Prostate gland (tissue), 2 donors: Measurements from ENCODE around the gene ADK. TPM values are rescaled to one million over a fixed set of nuclear protein-coding genes. Genes with fewer than 3 reads are reported as not detected.
"Not testable (repeated sequence)": the region's sequence is repeated elsewhere in the genome, so short reads cannot be mapped to it uniquely, and the experiment has no call there.

Source experiments
- DNase-seq: peaks from one replicate; pipeline ENCODE4 v3.0.0-alpha.2; 2019; ENCODE audit warnings: low spot score
- H3K27ac ChIP-seq, 2 donors: fragments of 200-600 bp; sonication (generic); 2 replicates each; pipeline ENCODE4 v1.5.1; 2017 to 2019
- H3K27me3 ChIP-seq: fragments of 200-600 bp; sonication (generic); replicated peaks from 2 replicates; pipeline ENCODE4 v1.5.1; 2019; ENCODE audit not compliant: insufficient read depth
- H3K36me3 ChIP-seq, 2 donors: fragments of 200-600 bp; sonication (generic); 1 replicate in 1 of 2; 2 replicates in 1 of 2; pipeline versions ENCODE4 v1.5.1 to v1.8.1; 2017 to 2019
- H3K4me1 ChIP-seq: fragments of 200-600 bp; sonication (generic); replicated peaks from 2 replicates; pipeline ENCODE4 v1.5.1; 2019
- H3K4me3 ChIP-seq, 2 donors: fragments of 200-600 bp; sonication (generic); 2 replicates each; pipeline ENCODE4 v1.5.1; 2017 to 2019
- H3K9me3 ChIP-seq: fragments of 200-600 bp; sonication (generic); 2 replicates; pipeline ENCODE4 v1.5.1; 2017
- POLR2A ChIP-seq: fragments of 450-650 bp; IDR thresholded peaks from one replicate; pipeline ENCODE4 v1.6.1; 2016; ENCODE audit warnings: antibody characterized with exemption, mild to moderate bottlenecking
- POLR2AphosphoS5 ChIP-seq: sonication (generic); formaldehyde crosslinking; IDR thresholded peaks from one replicate; pipeline ENCODE4 v1.6.1; 2017; ENCODE audit warnings: antibody characterized with exemption
- WGBS: methylation state at CpG from one replicate; pipeline ENCODE4 v1.1.5; 2018; 5-methylcytosine and 5-hydroxymethylcytosine counted together
- intact Hi-C: fragments of 100-400 bp; cut with DNase I; formaldehyde crosslinking; loops from one replicate; pipeline ENCODE4 v1.14.2; 2022
- total RNA-seq, 2 donors: library from RNA; depleted of rRNA; stranded (reverse); fragments of >200 nt; gene quantifications; one replicate each; pipeline ENCODE4 v1.1.0, GENCODE V29; 2016
- TF ChIP-seq, protein P1 (sequence below), 4 experiments: fragments of 200-600 bp in 2 of 4; fragments of 450-650 bp in 2 of 4; sonication (generic) in 2 of 4; IDR thresholded peaks; 1 replicate in 3 of 4; 2 replicates in 1 of 4; pipeline ENCODE4 v1.5.1; 2016 to 2019; ENCODE audit warnings: antibody characterized with exemption in 4 of 4, mild to moderate bottlenecking in 2 of 4, moderate library complexity in 2 of 4

Gene ADK
- total RNA-seq, 2 donors from 2014 or later: 34.1 to 42.5 TPM

DNA sequence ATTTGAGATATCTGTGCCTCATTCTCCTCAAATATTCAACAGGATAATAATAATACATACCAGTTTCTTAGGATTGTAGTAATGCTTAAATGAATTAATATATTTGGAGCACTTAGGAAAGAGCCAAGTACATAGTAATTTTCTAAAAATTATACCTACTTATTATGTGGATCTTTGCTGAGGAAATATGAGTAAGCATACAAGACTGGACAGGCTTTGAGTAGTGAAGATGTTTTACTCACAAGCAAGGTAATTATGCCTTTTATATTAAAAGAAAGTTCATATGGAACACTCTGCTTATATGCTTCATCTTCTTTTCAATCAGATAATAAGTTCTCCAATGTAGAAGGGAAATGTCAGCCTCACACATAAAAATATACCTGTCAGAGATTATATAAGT, 337.9 kb downstream of the ADK start:
- no peaks in the 10 kb centered on the region for H3K27me3 ChIP-seq
- no peak overlapping the region for H3K27ac ChIP-seq
- H3K36me3 ChIP-seq: no peaks in the 10 kb centered on the region
- H3K4me1 ChIP-seq: no peaks in the 10 kb centered on the region
- H3K9me3 ChIP-seq: no peaks in the 10 kb centered on the region
- DNase-seq: no peak
- H3K4me3 ChIP-seq: no peak overlapping the region
- TF ChIP-seq, protein P1, sequence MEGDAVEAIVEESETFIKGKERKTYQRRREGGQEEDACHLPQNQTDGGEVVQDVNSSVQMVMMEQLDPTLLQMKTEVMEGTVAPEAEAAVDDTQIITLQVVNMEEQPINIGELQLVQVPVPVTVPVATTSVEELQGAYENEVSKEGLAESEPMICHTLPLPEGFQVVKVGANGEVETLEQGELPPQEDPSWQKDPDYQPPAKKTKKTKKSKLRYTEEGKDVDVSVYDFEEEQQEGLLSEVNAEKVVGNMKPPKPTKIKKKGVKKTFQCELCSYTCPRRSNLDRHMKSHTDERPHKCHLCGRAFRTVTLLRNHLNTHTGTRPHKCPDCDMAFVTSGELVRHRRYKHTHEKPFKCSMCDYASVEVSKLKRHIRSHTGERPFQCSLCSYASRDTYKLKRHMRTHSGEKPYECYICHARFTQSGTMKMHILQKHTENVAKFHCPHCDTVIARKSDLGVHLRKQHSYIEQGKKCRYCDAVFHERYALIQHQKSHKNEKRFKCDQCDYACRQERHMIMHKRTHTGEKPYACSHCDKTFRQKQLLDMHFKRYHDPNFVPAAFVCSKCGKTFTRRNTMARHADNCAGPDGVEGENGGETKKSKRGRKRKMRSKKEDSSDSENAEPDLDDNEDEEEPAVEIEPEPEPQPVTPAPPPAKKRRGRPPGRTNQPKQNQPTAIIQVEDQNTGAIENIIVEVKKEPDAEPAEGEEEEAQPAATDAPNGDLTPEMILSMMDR (IDR thresholded peaks at IDR 0.05): no peak
- TF ChIP-seq POLR2A: no peak
- TF ChIP-seq POLR2AphosphoS5: no peak
- intact Hi-C loops: no loop called here

DNA sequence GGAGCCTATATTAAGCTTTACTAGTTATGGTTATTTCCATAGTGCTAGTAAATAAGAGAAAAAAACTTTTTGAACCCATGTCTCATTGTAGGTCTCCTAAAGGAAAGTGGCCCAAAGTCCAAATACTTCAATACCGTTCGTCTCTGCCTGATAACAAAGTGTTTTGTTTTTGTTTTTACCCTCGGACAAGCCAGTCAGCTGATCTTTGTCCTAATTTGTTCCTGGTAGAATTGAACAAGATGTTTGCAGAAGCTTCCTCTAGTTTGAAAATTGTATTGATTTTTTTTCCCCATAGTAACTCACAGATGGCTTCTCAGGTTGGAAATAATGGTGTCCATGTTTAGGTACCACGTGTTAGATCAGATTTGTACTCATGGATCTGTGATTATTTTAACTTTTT, 339.5 kb downstream of the ADK start:
- Histone ChIP-seq H3K27ac (no peak overlapping the region), H3K4me1 (no peaks in the 10 kb centered on the region), H3K4me3 (no peak overlapping the region), H3K27me3 (no peaks in the 10 kb centered on the region), H3K9me3 (no peaks in the 10 kb centered on the region), H3K36me3 (no peaks in the 10 kb centered on the region)
- no peak for TF ChIP-seq POLR2AphosphoS5
- TF ChIP-seq, protein P1 (IDR thresholded peaks at IDR 0.05): no peak
- no peak for TF ChIP-seq POLR2A
- intact Hi-C loops: no loop called here
- DNase-seq: no peak
- 87% methylated on average over 4 of the region's 4 CpGs for WGBS

DNA sequence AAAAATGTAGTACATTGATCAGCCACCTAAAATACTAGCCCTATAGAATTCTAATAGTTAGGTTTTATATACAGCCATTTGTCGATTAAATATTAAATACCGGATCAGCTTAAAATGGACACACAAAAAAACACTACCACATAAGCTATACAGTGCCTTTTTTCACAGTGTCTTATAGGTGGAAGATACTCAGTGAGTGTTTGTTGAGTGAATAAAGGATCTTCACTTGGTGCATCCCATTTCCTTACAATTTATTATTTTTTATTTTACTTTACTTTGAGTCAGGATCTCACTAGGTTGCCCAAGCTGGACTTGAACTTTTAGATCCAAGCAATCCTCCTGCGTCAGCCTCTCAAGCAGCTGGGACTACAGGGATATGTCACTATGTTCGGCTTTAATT, 340.0 kb downstream of the ADK start:
- no peak for DNase-seq
- H3K27me3 ChIP-seq: no peaks in the 10 kb centered on the region

GRCh38 chr10:74496276-74496675, 345.3 kb downstream of the ADK start:
- H3K9me3 ChIP-seq, H3K36me3 ChIP-seq, intact Hi-C loops, H3K4me1 ChIP-seq, DNase-seq, H3K4me3 ChIP-seq, H3K27me3 ChIP-seq, H3K27ac ChIP-seq: not testable (repeated sequence)
- 97% methylated on average over 3 of the region's 3 CpGs for WGBS

More for the DNA sequence above, 340.0 kb downstream of the ADK start:
- Histone ChIP-seq H3K27ac (no peak overlapping the region), H3K4me1 (no peaks in the 10 kb centered on the region), H3K9me3 (no peaks in the 10 kb centered on the region), H3K36me3 (no peaks in the 10 kb centered on the region), H3K4me3 (no peak overlapping the region)
- no peak for TF ChIP-seq POLR2AphosphoS5
- TF ChIP-seq, protein P1 (IDR thresholded peaks at IDR 0.05): no peak
- no peak for TF ChIP-seq POLR2A
- 97% methylated on average over 4 of the region's 4 CpGs for WGBS
- intact Hi-C loops: no loop called here

GRCh38 chr10:74498664-74499063, 347.6 kb downstream of the ADK start:
- H3K27me3 ChIP-seq, H3K9me3 ChIP-seq, DNase-seq, H3K4me3 ChIP-seq, H3K27ac ChIP-seq, intact Hi-C loops, H3K4me1 ChIP-seq, H3K36me3 ChIP-seq: not testable (repeated sequence)

GRCh38 chr10:74500026-74500704, 349.1 kb downstream of the ADK start:
- Histone ChIP-seq H3K27me3 (no peaks in the 10 kb centered on the region), H3K4me3 (no peak overlapping the region), H3K36me3 (no peaks in the 10 kb centered on the region), H3K9me3 (no peaks in the 10 kb centered on the region), H3K4me1 (no peaks in the 10 kb centered on the region), H3K27ac (no peak overlapping the region)
- WGBS: 93% methylated on average over 4 of the region's 4 CpGs
- intact Hi-C loops: no loop called here
- DNase-seq: no peak
- TF ChIP-seq POLR2A (no peak), POLR2AphosphoS5 (no peak)
- TF ChIP-seq, protein P1 (IDR thresholded peaks at IDR 0.05): no peak
